Liver (tissue), 9 donors: ENCODE data around the gene ATP5MC2. TPM values are rescaled to one million over a fixed set of nuclear protein-coding genes. Genes with fewer than 3 reads are reported as not detected.

Source experiments
- DNase-seq: peaks from one replicate; pipeline ENCODE4 v3.0.0-alpha.2; 2017; ENCODE audit warnings: low spot score
- H3K27ac ChIP-seq, 2 donors: one replicate each; pipeline ENCODE4 v1.7.0; 2013; ENCODE audit warnings: inconsistent platforms in 2 of 2, low read length in 2 of 2, control low read depth in 1 of 2, low read depth in 1 of 2, mild to moderate bottlenecking in 1 of 2
- H3K27me3 ChIP-seq, 4 donors: one replicate each; pipeline versions ENCODE4 v1.6.1 to v1.7.0; 2013; ENCODE audit warnings: low read length in 3 of 4, inconsistent platforms in 1 of 4, mild to moderate bottlenecking in 1 of 4, moderate library complexity in 1 of 4; ENCODE audit not compliant: control insufficient read depth in 4 of 4, insufficient read depth in 4 of 4
- H3K36me3 ChIP-seq, 4 donors: one replicate each; pipeline versions ENCODE4 v1.6.1 to v1.7.0; 2013; ENCODE audit warnings: low read length in 3 of 4, mild to moderate bottlenecking in 3 of 4, low read depth in 1 of 4, moderate library complexity in 1 of 4; ENCODE audit not compliant: control insufficient read depth in 4 of 4, insufficient read depth in 3 of 4
- H3K4me1 ChIP-seq, 4 donors: one replicate each; pipeline versions ENCODE4 v1.6.1 to v1.7.0; 2013; ENCODE audit warnings: low read length in 3 of 4, mild to moderate bottlenecking in 3 of 4, moderate library complexity in 1 of 4; ENCODE audit not compliant: control insufficient read depth in 4 of 4, insufficient read depth in 4 of 4
- H3K4me3 ChIP-seq, 3 donors: one replicate each; pipeline versions ENCODE4 v1.6.1 to v1.7.0; 2013; ENCODE audit warnings: low read length in 3 of 3, control low read depth in 1 of 3, low read depth in 1 of 3, mild to moderate bottlenecking in 1 of 3
- H3K9ac ChIP-seq, 2 donors: one replicate each; pipeline ENCODE4 v1.7.0; 2013; ENCODE audit warnings: low read length in 2 of 2, mild to moderate bottlenecking in 2 of 2, moderate library complexity in 2 of 2, control low read depth in 1 of 2, low read depth in 1 of 2
- H3K9me3 ChIP-seq, 4 donors: one replicate each; pipeline versions ENCODE4 v1.6.1 to v1.7.0; 2013; ENCODE audit warnings: low read length in 3 of 4; ENCODE audit not compliant: control insufficient read depth in 4 of 4
- CTCF ChIP-seq: fragments of 150-350 bp; IDR thresholded peaks from 2 replicates; pipeline ENCODE4 v1.5.1; 2017; ENCODE audit warnings: improper control_type of control experiment, low read depth, low read length; ENCODE audit not compliant: missing input control
- EGR1 ChIP-seq, 2 donors: IDR thresholded peaks; 2 replicates each; pipeline ENCODE4 v1.6.1; 2016 to 2018; ENCODE audit warnings: antibody characterized with exemption in 2 of 2, low read depth in 2 of 2
- FOXA1 ChIP-seq: IDR thresholded peaks from 2 replicates; pipeline ENCODE4 v1.6.1; 2016; ENCODE audit warnings: antibody characterized with exemption
- FOXA2 ChIP-seq: IDR thresholded peaks from 2 replicates; pipeline ENCODE4 v1.6.1; 2016; ENCODE audit warnings: antibody characterized with exemption
- GABPA ChIP-seq, 2 donors: IDR thresholded peaks in 1 of 2; conservative IDR thresholded peaks in 1 of 2; 2 replicates each; pipeline ENCODE4 v1.6.1; 2016; ENCODE audit warnings: antibody characterized with exemption in 2 of 2, mild to moderate bottlenecking in 1 of 2, moderate library complexity in 1 of 2
- HNF4A ChIP-seq, 2 donors: conservative IDR thresholded peaks; 2 replicates each; pipeline ENCODE4 v1.6.1; 2016; ENCODE audit warnings: antibody characterized with exemption in 2 of 2, mild to moderate bottlenecking in 2 of 2
- HNF4G ChIP-seq: IDR thresholded peaks from 2 replicates; pipeline ENCODE4 v1.6.1; 2016; ENCODE audit warnings: antibody characterized with exemption
- JUND ChIP-seq, 2 donors: IDR thresholded peaks; 2 replicates each; pipeline ENCODE4 v1.6.1; 2016; ENCODE audit warnings: antibody characterized with exemption in 2 of 2
- NR2F2 ChIP-seq: IDR thresholded peaks from 2 replicates; pipeline ENCODE4 v1.6.1; 2016; ENCODE audit warnings: antibody characterized with exemption
- RAD21 ChIP-seq, 2 donors: IDR thresholded peaks; 2 replicates each; pipeline ENCODE4 v1.6.1; 2016; ENCODE audit warnings: antibody characterized with exemption in 2 of 2, mild to moderate bottlenecking in 2 of 2
- RXRA ChIP-seq, 2 donors: IDR thresholded peaks; 2 replicates each; pipeline ENCODE4 v1.6.1; 2017 to 2018; ENCODE audit warnings: antibody characterized with exemption in 2 of 2, mild to moderate bottlenecking in 1 of 2
- SP1 ChIP-seq: IDR thresholded peaks from 2 replicates; pipeline ENCODE4 v1.6.1; 2018; ENCODE audit warnings: antibody characterized with exemption, mild to moderate bottlenecking
- TAF1 ChIP-seq: conservative IDR thresholded peaks from 2 replicates; pipeline ENCODE4 v1.6.1; 2016; ENCODE audit warnings: antibody characterized with exemption, mild to moderate bottlenecking
- WGBS: extraction: QIAGEN DNeasy Blood & Tissue Kit; methylation state at CpG from one replicate; pipeline ENCODE4 v1.1.7; 2013; 5-methylcytosine and 5-hydroxymethylcytosine counted together
- polyA plus RNA-seq, 2 donors: library from polyadenylated mRNA; stranded (reverse) in 1 of 2; unstranded in 1 of 2; fragments of 200-250 nt in 1 of 2; fragments of >200 nt in 1 of 2; fragmentation: Nextera tagmentation in 1 of 2; extraction: Ambion mirVana in 1 of 2; gene quantifications; one replicate each; pipeline versions ENCODE4 v1.2.1 to v1.2.3, GENCODE V29; 2013 to 2015
- total RNA-seq, 2 donors: library from RNA; depleted of rRNA; stranded (reverse); fragments of >200 nt; gene quantifications; one replicate each; pipeline ENCODE4 v1.2.3, GENCODE V29; 2014
- TF ChIP-seq, protein P1 (sequence below): IDR thresholded peaks from 2 replicates; pipeline ENCODE4 v1.6.1; 2016; ENCODE audit warnings: antibody characterized with exemption
- TF ChIP-seq, protein P2 (sequence below): IDR thresholded peaks from 2 replicates; pipeline ENCODE4 v1.6.1; 2016; ENCODE audit warnings: antibody characterized with exemption
- donor health status: healthy.
- donor health status: healthy.
- donor health status: healthy.
- donor health status: healthy.
- donor health status: healthy.

The ATP5MC2 gene
- total and polyA plus RNA-seq, 4 donors: 57.0 to 294 (median 171) TPM

- H3K27ac ChIP-seq: no peak overlapping the region
- no peak overlapping the region for H3K4me3 ChIP-seq
- H3K4me1 ChIP-seq: peaks cover 0 to 9% (median 5%) of the 10 kb centered on the region in 4 donors
- H3K36me3 ChIP-seq: no peaks in the 10 kb centered on the region
- 89% methylated on average over 3 of the region's 3 CpGs for WGBS
- no peaks in the 10 kb centered on the region for H3K9me3 ChIP-seq
- no peak overlapping the region for H3K9ac ChIP-seq
- TF ChIP-seq FOXA1 (no peak), GABPA (IDR thresholded peaks at IDR 0.05 in 1 of 2, conservative IDR thresholded peaks at IDR 0.05 in 1 of 2) (no peak), TAF1 (no peak), RAD21 (IDR thresholded peaks at IDR 0.05) (no peak), JUND (IDR thresholded peaks at IDR 0.05) (no peak), RXRA (IDR thresholded peaks at IDR 0.05) (no peak), NR2F2 (no peak)
- TF ChIP-seq, protein P1, sequence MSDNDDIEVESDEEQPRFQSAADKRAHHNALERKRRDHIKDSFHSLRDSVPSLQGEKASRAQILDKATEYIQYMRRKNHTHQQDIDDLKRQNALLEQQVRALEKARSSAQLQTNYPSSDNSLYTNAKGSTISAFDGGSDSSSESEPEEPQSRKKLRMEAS: no peak
- no peak for DNase-seq
- no peaks in the 10 kb centered on the region for H3K27me3 ChIP-seq
These were observed 31.8 kb downstream of the ATP5MC2 start for GRCh38 chr12:53644133-53644532.

DNA sequence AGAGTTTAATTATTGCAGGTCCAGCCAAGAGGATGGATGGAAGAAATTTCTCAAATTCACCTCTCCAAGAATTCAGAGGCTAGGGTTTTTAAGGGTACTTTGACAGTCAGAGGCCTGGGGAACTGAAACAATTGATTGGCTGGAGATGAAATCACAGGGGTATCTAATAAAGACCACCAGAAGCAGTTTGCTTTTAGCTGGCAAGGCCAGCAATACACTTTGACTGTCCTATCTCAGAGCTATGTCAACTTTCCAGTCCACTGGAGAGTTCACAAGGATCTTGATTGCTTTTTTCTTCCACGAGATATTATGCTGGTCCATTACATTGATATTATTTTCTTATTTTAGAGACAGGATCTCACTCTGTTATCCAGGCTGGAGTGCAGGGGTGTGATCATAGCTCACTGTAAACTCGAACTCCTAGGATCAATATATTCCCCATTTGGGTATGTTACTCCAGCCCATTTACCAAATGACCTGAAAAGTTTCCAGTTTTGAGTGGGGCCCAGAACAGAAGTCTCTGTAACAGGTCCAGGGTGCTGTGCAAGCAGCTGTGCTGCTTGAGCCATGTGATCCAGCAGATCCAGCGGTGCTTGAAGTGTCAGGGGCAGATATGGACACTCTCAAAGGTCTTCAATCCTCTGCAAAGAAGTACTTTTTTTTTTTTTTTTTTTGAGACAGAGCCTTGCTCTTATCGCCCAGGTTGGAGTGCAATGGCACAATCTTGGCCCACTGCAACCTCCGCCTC lies 32.5 kb downstream of the ATP5MC2 start:
- Histone ChIP-seq H3K4me3 (no peak overlapping the region), H3K9ac (no peak overlapping the region), H3K9me3 (no peaks in the 10 kb centered on the region), H3K27ac (no peak overlapping the region), H3K27me3 (no peaks in the 10 kb centered on the region), H3K4me1 (peaks cover 0 to 6% (median 4%) of the 10 kb centered on the region in 4 donors), H3K36me3 (no peaks in the 10 kb centered on the region)
- TF ChIP-seq GABPA (IDR thresholded peaks at IDR 0.05 in 1 of 2, conservative IDR thresholded peaks at IDR 0.05 in 1 of 2) (no peak), HNF4G (no peak), FOXA2 (no peak), SP1 (no peak), RAD21 (IDR thresholded peaks at IDR 0.05) (no peak), FOXA1 (no peak), TAF1 (no peak), HNF4A (conservative IDR thresholded peaks at IDR 0.05) (no peak), CTCF (no peak), EGR1 (IDR thresholded peaks at IDR 0.05; ENCODE audit: low read depth in 2 of 2) (no peak)
- TF ChIP-seq, protein P2, sequence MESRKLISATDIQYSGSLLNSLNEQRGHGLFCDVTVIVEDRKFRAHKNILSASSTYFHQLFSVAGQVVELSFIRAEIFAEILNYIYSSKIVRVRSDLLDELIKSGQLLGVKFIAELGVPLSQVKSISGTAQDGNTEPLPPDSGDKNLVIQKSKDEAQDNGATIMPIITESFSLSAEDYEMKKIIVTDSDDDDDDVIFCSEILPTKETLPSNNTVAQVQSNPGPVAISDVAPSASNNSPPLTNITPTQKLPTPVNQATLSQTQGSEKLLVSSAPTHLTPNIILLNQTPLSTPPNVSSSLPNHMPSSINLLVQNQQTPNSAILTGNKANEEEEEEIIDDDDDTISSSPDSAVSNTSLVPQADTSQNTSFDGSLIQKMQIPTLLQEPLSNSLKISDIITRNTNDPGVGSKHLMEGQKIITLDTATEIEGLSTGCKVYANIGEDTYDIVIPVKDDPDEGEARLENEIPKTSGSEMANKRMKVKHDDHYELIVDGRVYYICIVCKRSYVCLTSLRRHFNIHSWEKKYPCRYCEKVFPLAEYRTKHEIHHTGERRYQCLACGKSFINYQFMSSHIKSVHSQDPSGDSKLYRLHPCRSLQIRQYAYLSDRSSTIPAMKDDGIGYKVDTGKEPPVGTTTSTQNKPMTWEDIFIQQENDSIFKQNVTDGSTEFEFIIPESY: no peak
- no peak for DNase-seq
- 76% methylated on average over 5 of the region's 5 CpGs for WGBS
